ENCODE data around the gene KDM7A.

Gene KDM7A

GRCh38 chr7:140192176-140192575 lies 15.4 kb upstream of the KDM7A start:
- H3K4me3 ChIP-seq (ENCODE audit: low read depth, low read length) = no peak overlapping the region
- no peak for DNase-seq (ENCODE audit: low read depth)
- no peak for TF ChIP-seq CTCF (IDR thresholded peaks at IDR 0.05; ENCODE audit: low read depth, low read length, missing control alignments)

DNA sequence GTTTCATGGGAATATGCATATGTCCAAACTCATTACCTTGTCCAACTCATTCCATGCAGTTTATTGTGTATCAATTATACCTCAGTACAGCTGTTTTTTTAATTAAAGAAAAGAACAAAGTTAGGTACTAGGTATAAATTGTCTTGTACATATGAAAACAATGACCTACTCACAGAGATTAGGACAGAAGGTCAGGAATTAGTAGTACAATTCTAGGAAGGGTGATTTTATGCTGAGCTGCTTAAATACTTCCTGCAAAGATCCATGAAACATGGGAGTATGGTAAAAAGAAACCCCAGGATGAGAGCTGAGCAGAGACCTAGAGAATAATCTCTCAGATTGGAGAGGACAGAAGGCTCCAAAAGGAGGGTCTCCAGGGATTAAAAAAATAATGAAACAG lies 13.8 kb upstream of the KDM7A start:
- no peak for DNase-seq (ENCODE audit: low read depth)
- no peak for TF ChIP-seq CTCF (IDR thresholded peaks at IDR 0.05; ENCODE audit: low read depth, low read length, missing control alignments)
- H3K4me3 ChIP-seq (ENCODE audit: low read depth, low read length) = no peak overlapping the region

DNA sequence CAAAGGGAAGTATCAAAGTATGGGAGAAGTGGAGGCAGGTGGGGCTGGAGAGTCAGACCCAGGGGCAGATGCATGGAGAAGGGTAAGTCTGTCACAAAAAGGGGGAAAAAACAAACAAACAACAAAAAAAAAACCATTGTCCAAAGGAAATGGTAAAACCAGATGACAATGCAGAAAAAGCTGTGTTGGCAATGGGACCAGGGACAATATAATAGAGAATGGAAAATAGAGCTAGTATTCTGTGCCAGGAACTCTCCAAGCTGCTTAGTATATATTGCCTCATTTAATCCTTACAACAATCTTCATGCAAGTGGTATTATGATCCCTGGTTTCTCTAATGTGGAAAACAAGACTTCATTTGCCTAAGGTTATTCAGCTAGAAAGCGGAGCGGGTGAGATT lies 13.1 kb upstream of the KDM7A start:
- H3K4me3 ChIP-seq (ENCODE audit: low read depth, low read length) = no peak overlapping the region
- TF ChIP-seq CTCF (IDR thresholded peaks at IDR 0.05; ENCODE audit: low read depth, low read length, missing control alignments) = no peak
- no peak for DNase-seq (ENCODE audit: low read depth)

- TF ChIP-seq CTCF (IDR thresholded peaks at IDR 0.05; ENCODE audit: low read depth, low read length, missing control alignments) = no peak
- H3K4me3 ChIP-seq (ENCODE audit: low read depth, low read length) = no peak overlapping the region
- DNase-seq (ENCODE audit: low read depth) = no peak
Measured at GRCh38 chr7:140182917-140183316, 6.1 kb upstream of the KDM7A start.

DNA sequence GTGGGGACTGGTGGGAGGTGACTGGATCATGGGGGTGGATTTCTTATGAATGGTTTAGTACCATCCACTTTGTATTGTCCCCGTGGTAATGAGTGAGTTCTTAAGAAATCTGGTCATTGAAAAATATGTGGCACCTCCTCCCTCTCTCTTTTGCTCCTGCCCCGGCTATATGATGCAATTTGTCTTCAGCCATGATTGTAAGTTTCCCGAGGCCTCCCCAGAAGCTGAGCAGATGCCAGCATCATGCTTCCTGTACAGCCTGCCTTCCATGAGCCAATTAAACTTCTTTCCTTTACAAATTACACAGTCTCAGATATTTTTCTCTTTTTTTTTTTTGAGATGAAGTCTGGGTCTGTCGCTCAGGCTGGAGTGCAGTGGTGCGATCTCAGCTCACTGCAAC lies 2.6 kb upstream of the KDM7A start:
- no peak overlapping the region for H3K4me3 ChIP-seq (ENCODE audit: low read depth, low read length)
- no peak for DNase-seq (ENCODE audit: low read depth)
- no peak for TF ChIP-seq CTCF (IDR thresholded peaks at IDR 0.05; ENCODE audit: low read depth, low read length, missing control alignments)

- no peak for TF ChIP-seq CTCF (IDR thresholded peaks at IDR 0.05; ENCODE audit: low read depth, low read length, missing control alignments)
- no peak for DNase-seq (ENCODE audit: low read depth)
- peak overlapping the region; percentile 57 for H3K4me3 ChIP-seq (ENCODE audit: low read depth, low read length)
Measured at GRCh38 chr7:140176122-140176701, 571 bp downstream of the KDM7A start.
